WTC11 (cell line): Measurements from ENCODE around the gene NME5. TPM values are rescaled to one million over a fixed set of nuclear protein-coding genes. Genes with fewer than 3 reads are reported as not detected.

Experiments used
- ATAC-seq: fragments of 200-7000 bp; cut with Tn5 transposase; 2 replicates; pipeline ENCODE4 v1.10.0; 2021; ENCODE audit warnings: mild to moderate bottlenecking, moderate library complexity
- CTCF ChIA-PET: fragments of 300-600 bp; sonication (Branson Sonifier 250); formaldehyde crosslinking; loops from one replicate; lab custom pipeline; 2021; ENCODE audit warnings: antibody characterized with exemption; lab: Charles Lee
- POLR2A ChIA-PET: fragments of 350-600 bp; sonication (Branson Sonifier 250); formaldehyde crosslinking; loops from one replicate; lab custom pipeline; 2021; ENCODE audit warnings: antibody characterized with exemption; lab: Charles Lee
- DNase-seq: peaks from one replicate; pipeline ENCODE4 v3.0.0; 2021; ENCODE audit warnings: low spot score
- H3K27ac Mint-ChIP-seq: 2 replicates; pipeline ENCODE4 v1.8.0; 2021; ENCODE audit warnings: mixed read lengths
- H3K27me3 Mint-ChIP-seq: 2 replicates; pipeline ENCODE4 v1.8.0; 2021; ENCODE audit warnings: low read depth, mild to moderate bottlenecking, moderate library complexity, mixed read lengths
- H3K36me3 Mint-ChIP-seq: 2 replicates; pipeline ENCODE4 v1.8.0; 2021; ENCODE audit warnings: mixed read lengths
- H3K4me1 Mint-ChIP-seq: 2 replicates; pipeline ENCODE4 v1.8.0; 2022; ENCODE audit warnings: mixed read lengths
- H3K4me3 Mint-ChIP-seq: 2 replicates; pipeline ENCODE4 v1.8.0; 2021; ENCODE audit warnings: mild to moderate bottlenecking, moderate library complexity, mixed read lengths
- H3K9me3 Mint-ChIP-seq: 2 replicates; pipeline ENCODE4 v1.8.0; 2021; ENCODE audit warnings: mixed read lengths
- CBFB ChIP-seq: sonication (generic); formaldehyde crosslinking; IDR thresholded peaks from 2 replicates; pipeline ENCODE4 v1.8.1; 2022; ENCODE audit warnings: mild to moderate bottlenecking, low read depth, missing genetic modification reagents
- E2F4 ChIP-seq: sonication (generic); formaldehyde crosslinking; IDR thresholded peaks from 2 replicates; pipeline ENCODE4 v1.8.1; 2022; ENCODE audit warnings: low read depth, mild to moderate bottlenecking, moderate library complexity, missing genetic modification reagents, borderline replicate concordance
- FOXJ3 ChIP-seq: sonication (generic); formaldehyde crosslinking; IDR thresholded peaks from 2 replicates; pipeline ENCODE4 v1.9.0; 2021; ENCODE audit warnings: missing genetic modification reagents, mild to moderate bottlenecking, borderline replicate concordance
- GABPB1 ChIP-seq: sonication (generic); formaldehyde crosslinking; IDR thresholded peaks from 2 replicates; pipeline ENCODE4 v1.8.1; 2023; ENCODE audit warnings: mild to moderate bottlenecking, missing genetic modification reagents
- HMGXB4 ChIP-seq: sonication (generic); formaldehyde crosslinking; IDR thresholded peaks from 2 replicates; pipeline ENCODE4 v1.8.1; 2023; ENCODE audit warnings: mild to moderate bottlenecking, moderate library complexity, missing genetic modification reagents
- JUN ChIP-seq: sonication (generic); formaldehyde crosslinking; IDR thresholded peaks from 2 replicates; pipeline ENCODE4 v1.8.0; 2023; ENCODE audit warnings: mild to moderate bottlenecking, missing genetic modification reagents
- KAT7 ChIP-seq: sonication (generic); formaldehyde crosslinking; IDR thresholded peaks from 2 replicates; pipeline ENCODE4 v1.8.1; 2023; ENCODE audit warnings: missing genetic modification reagents, mild to moderate bottlenecking, borderline replicate concordance
- MLX ChIP-seq: sonication (generic); formaldehyde crosslinking; IDR thresholded peaks from 2 replicates; pipeline ENCODE4 v1.8.1; 2023; ENCODE audit warnings: mild to moderate bottlenecking, missing genetic modification reagents, moderate library complexity
- MXD4 ChIP-seq: fragments of 250-450 bp; sonication (Bioruptor Pico); IDR thresholded peaks from 2 replicates; pipeline ENCODE4 v1.8.0; 2021; ENCODE audit warnings: mild to moderate bottlenecking, moderate library complexity, borderline replicate concordance
- NR1H2 ChIP-seq: sonication (generic); formaldehyde crosslinking; IDR thresholded peaks from 2 replicates; pipeline ENCODE4 v1.9.0; 2021; ENCODE audit warnings: mild to moderate bottlenecking, moderate library complexity, missing genetic modification reagents
- NR3C1 ChIP-seq: sonication (generic); formaldehyde crosslinking; conservative IDR thresholded peaks from 2 replicates; pipeline ENCODE4 v1.8.1; 2023; ENCODE audit warnings: low read depth, mild to moderate bottlenecking, missing genetic modification reagents
- OVOL2 ChIP-seq: fragments of 250-450 bp; sonication (Bioruptor Pico); IDR thresholded peaks from 2 replicates; pipeline ENCODE4 v1.9.0; 2021; ENCODE audit warnings: mild to moderate bottlenecking, borderline replicate concordance
- SMAD4 ChIP-seq: sonication (generic); formaldehyde crosslinking; IDR thresholded peaks from 2 replicates; pipeline ENCODE4 v1.8.0; 2022; ENCODE audit warnings: mild to moderate bottlenecking, missing genetic modification reagents
- SOX15 ChIP-seq: fragments of 250-450 bp; sonication (Bioruptor Pico); IDR thresholded peaks from 2 replicates; pipeline ENCODE4 v1.9.0; 2021; ENCODE audit warnings: mild to moderate bottlenecking
- SP1 ChIP-seq: sonication (generic); formaldehyde crosslinking; conservative IDR thresholded peaks from 2 replicates; pipeline ENCODE4 v1.8.1; 2022; ENCODE audit warnings: missing genetic modification reagents
- TEAD1 ChIP-seq: sonication (generic); formaldehyde crosslinking; IDR thresholded peaks from 2 replicates; pipeline ENCODE4 v1.8.0; 2022; ENCODE audit warnings: mild to moderate bottlenecking, missing genetic modification reagents
- ZMAT4 ChIP-seq: fragments of 250-450 bp; sonication (Bioruptor Pico); IDR thresholded peaks from 2 replicates; pipeline ENCODE4 v1.9.0; 2021; ENCODE audit warnings: mild to moderate bottlenecking
- ZNF219 ChIP-seq: sonication (generic); formaldehyde crosslinking; IDR thresholded peaks from 2 replicates; pipeline ENCODE4 v1.8.0; 2023; ENCODE audit warnings: missing genetic modification reagents, mild to moderate bottlenecking, borderline replicate concordance
- ZNF232 ChIP-seq: sonication (generic); formaldehyde crosslinking; IDR thresholded peaks from 2 replicates; pipeline ENCODE4 v1.8.0; 2022; ENCODE audit warnings: mild to moderate bottlenecking, missing genetic modification reagents
- ZNF263 ChIP-seq: sonication (generic); formaldehyde crosslinking; IDR thresholded peaks from 2 replicates; pipeline ENCODE4 v1.8.1; 2022; ENCODE audit warnings: low read depth, mild to moderate bottlenecking, moderate library complexity, missing genetic modification reagents
- ZNF281 ChIP-seq: sonication (generic); formaldehyde crosslinking; IDR thresholded peaks from 2 replicates; pipeline ENCODE4 v1.8.0; 2023; ENCODE audit warnings: mild to moderate bottlenecking, missing genetic modification reagents
- ZNF317 ChIP-seq: sonication (generic); formaldehyde crosslinking; IDR thresholded peaks from 2 replicates; pipeline ENCODE4 v1.8.1; 2023; ENCODE audit warnings: low read depth, mild to moderate bottlenecking, moderate library complexity, missing genetic modification reagents, borderline replicate concordance
- ZNF416 ChIP-seq: fragments of 250-450 bp; sonication (Bioruptor Pico); IDR thresholded peaks from 2 replicates; pipeline ENCODE4 v1.9.0; 2021; ENCODE audit warnings: mild to moderate bottlenecking, inconsistent platforms
- ZNF423 ChIP-seq: fragments of 250-450 bp; sonication (Bioruptor Pico); IDR thresholded peaks from 2 replicates; pipeline ENCODE4 v2.1.2; 2022; ENCODE audit warnings: mild to moderate bottlenecking, moderate library complexity
- ZNF425 ChIP-seq: fragments of 250-450 bp; sonication (Bioruptor Pico); conservative IDR thresholded peaks from 2 replicates; pipeline ENCODE4 v1.9.0; 2021; ENCODE audit warnings: mild to moderate bottlenecking
- ZNF512 ChIP-seq: sonication (generic); formaldehyde crosslinking; IDR thresholded peaks from 2 replicates; pipeline ENCODE4 v1.8.1; 2022; ENCODE audit warnings: missing genetic modification reagents, borderline replicate concordance
- total RNA-seq: library from RNA; stranded (reverse); gene quantifications from 3 replicates; pipeline ENCODE4 v1.2.3, GENCODE V29; 2021

Gene NME5
- total RNA-seq, 1 experiment from 2014 or later: 0.74 TPM

- DNase-seq: no peak
- H3K27ac Mint-ChIP-seq: no peak overlapping the region
- H3K36me3 Mint-ChIP-seq: no peaks in the 10 kb centered on the region
- POLR2A ChIA-PET: no interaction called here
- peaks cover 6% of the 10 kb centered on the region; the same call in 1 of the 2 replicates for H3K4me1 Mint-ChIP-seq
- H3K9me3 Mint-ChIP-seq: peaks cover 8% of the 10 kb centered on the region; the same call in 1 of the 2 replicates
- no peak for ATAC-seq
- peak overlapping the region; percentile 71 for H3K4me3 Mint-ChIP-seq
- CTCF ChIA-PET: interaction anchor here (1.2 to 1.6 kb wide), 5 partner anchors 58 to 104 kb away, joined by 4 to 9 read pairs (median 5); no protein-coding TSS in a partner anchor
- no peak for TF ChIP-seq CBFB (CRISPR knock-in tag)
- no peak for TF ChIP-seq ZNF425 (CRISPR knock-in tag)
- TF ChIP-seq FOXJ3: no peak
- no peak for TF ChIP-seq GABPB1
- TF ChIP-seq ZNF281 (CRISPR knock-in tag): no peak
- TF ChIP-seq NR1H2 (CRISPR knock-in tag): no peak
- no peak for TF ChIP-seq ZNF423 (CRISPR knock-in tag)
- no peak for TF ChIP-seq ZNF219 (CRISPR knock-in tag)
- TF ChIP-seq E2F4 (CRISPR knock-in tag): no peak
- TF ChIP-seq ZNF232: no peak
- TF ChIP-seq JUN: no peak
- no peak for TF ChIP-seq SOX15
- TF ChIP-seq ZMAT4 (CRISPR knock-in tag): no peak
- TF ChIP-seq SMAD4 (CRISPR knock-in tag): no peak
- no peak for TF ChIP-seq TEAD1 (CRISPR knock-in tag)
- TF ChIP-seq ZNF416 (CRISPR knock-in tag): no peak
- H3K27me3 Mint-ChIP-seq: peaks cover 9% of the 10 kb centered on the region
These were observed 508 bp upstream of the NME5 start for GRCh38 chr5:138139781-138140090.

- Mint-ChIP-seq H3K4me1 (0 out of 2 replicates have a peak, but pooled peaks cover 2% of the 10 kb centered on the region), H3K9me3 (no peaks in the 10 kb centered on the region), H3K27me3 (no peaks in the 10 kb centered on the region), H3K27ac (no peak overlapping the region), H3K4me3 (peak overlapping the region; percentile 67), H3K36me3 (no peaks in the 10 kb centered on the region)
- TF ChIP-seq OVOL2 (CRISPR knock-in tag) (no peak), MXD4 (no peak), KAT7 (CRISPR knock-in tag) (no peak), CBFB (CRISPR knock-in tag) (no peak), ZNF317 (no peak), ZNF263 (CRISPR knock-in tag) (no peak), ZNF512 (CRISPR knock-in tag) (no peak), FOXJ3 (no peak), SP1 (CRISPR knock-in tag) (no peak), MLX (CRISPR knock-in tag) (no peak), NR3C1 (CRISPR knock-in tag) (no peak), HMGXB4 (CRISPR knock-in tag) (no peak)
- CTCF ChIA-PET: interaction anchor here (0.6 to 4.3 kb wide), 25 partner anchors 16 to 472 kb away, joined by 3 to 85 read pairs (median 8); partner anchors contain the start of genes FAM13B, KDM3B, PKD2L2 and WNT8A
- DNase-seq (no peak), ATAC-seq (peak; percentile 31; the same call in 1 of the 2 replicates)
- POLR2A ChIA-PET: no interaction called here
These were observed 6.7 kb downstream of the NME5 start for GRCh38 chr5:138132543-138132942.
